Lower lobe of right lung (tissue), 2 donors: ENCODE data around the gene SNAPC4. TPM values are rescaled to one million over a fixed set of nuclear protein-coding genes. Genes with fewer than 3 reads are reported as not detected.

Source experiments
- ATAC-seq, 2 donors: fragments of 200-7000 bp; cut with Tn5 transposase; one replicate each; pipeline ENCODE4 v1.9.1; 2020 to 2022; ENCODE audit warnings: mild to moderate bottlenecking in 2 of 2, moderate library complexity in 2 of 2
- DNase-seq: peaks from one replicate; pipeline ENCODE4 v3.0.0-alpha.2; 2020
- H3K27ac ChIP-seq: fragments of 200-600 bp; one replicate; pipeline ENCODE4 v1.8.0; 2022
- H3K27me3 ChIP-seq: fragments of 200-600 bp; one replicate; pipeline ENCODE4 v1.8.0; 2022; ENCODE audit warnings: low read depth
- H3K36me3 ChIP-seq: fragments of 200-600 bp; one replicate; pipeline ENCODE4 v1.8.0; 2022; ENCODE audit warnings: mild to moderate bottlenecking
- H3K4me1 ChIP-seq: fragments of 200-600 bp; one replicate; pipeline ENCODE4 v1.8.0; 2022
- H3K4me3 ChIP-seq: fragments of 200-600 bp; one replicate; pipeline ENCODE4 v1.8.0; 2022; ENCODE audit warnings: mild to moderate bottlenecking
- H3K9me3 ChIP-seq: fragments of 200-600 bp; one replicate; pipeline ENCODE4 v1.8.0; 2022
- intact Hi-C: fragments of 100-400 bp; cut with DNase I; formaldehyde crosslinking; loops from one replicate; pipeline ENCODE4 v1.11.0; 2022
- total RNA-seq: library from RNA; stranded (reverse); fragmentation: NEBNext Ultra II Directional; extraction: Animal tissue kit (Norgen Biotek cat#: 25700); gene quantifications from one replicate; pipeline ENCODE4 v1.2.1, GENCODE V29; 2021
- TF ChIP-seq, protein P1 (sequence below): fragments of 200-600 bp; IDR thresholded peaks from one replicate; pipeline ENCODE4 v1.8.0; 2022; ENCODE audit warnings: antibody characterized with exemption, mild to moderate bottlenecking
- donor health status: DM: no; HTN: yes; CAD: no; lungs with severe emphysema.

SNAPC4 gene
- total RNA-seq, 1 donor from 2014 or later = 7.4 TPM

DNA sequence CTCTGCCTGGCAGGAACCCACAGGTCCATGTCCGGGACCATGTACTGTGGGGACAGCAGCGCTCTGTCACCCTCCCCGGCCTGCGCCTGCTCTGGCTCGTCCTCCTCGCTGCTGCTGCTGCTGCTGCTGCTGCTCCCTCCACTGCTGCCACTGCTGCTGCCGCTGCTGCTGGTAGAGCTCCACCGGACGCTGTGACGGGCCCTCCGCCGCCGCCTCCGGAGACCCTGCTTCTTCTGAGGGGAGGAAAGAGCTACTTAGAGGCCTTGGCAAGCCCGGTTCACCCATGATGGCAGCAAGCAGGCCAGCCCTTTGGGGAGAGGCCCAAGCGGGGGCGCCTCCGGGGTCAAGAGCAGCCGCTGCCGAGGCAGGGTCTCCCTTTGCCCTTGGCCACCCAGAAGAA is 16.5 kb downstream of the SNAPC4 start:
- TF ChIP-seq, protein P1, sequence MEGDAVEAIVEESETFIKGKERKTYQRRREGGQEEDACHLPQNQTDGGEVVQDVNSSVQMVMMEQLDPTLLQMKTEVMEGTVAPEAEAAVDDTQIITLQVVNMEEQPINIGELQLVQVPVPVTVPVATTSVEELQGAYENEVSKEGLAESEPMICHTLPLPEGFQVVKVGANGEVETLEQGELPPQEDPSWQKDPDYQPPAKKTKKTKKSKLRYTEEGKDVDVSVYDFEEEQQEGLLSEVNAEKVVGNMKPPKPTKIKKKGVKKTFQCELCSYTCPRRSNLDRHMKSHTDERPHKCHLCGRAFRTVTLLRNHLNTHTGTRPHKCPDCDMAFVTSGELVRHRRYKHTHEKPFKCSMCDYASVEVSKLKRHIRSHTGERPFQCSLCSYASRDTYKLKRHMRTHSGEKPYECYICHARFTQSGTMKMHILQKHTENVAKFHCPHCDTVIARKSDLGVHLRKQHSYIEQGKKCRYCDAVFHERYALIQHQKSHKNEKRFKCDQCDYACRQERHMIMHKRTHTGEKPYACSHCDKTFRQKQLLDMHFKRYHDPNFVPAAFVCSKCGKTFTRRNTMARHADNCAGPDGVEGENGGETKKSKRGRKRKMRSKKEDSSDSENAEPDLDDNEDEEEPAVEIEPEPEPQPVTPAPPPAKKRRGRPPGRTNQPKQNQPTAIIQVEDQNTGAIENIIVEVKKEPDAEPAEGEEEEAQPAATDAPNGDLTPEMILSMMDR = no peak
- peaks cover 89% of the 10 kb centered on the region for H3K36me3 ChIP-seq

DNA sequence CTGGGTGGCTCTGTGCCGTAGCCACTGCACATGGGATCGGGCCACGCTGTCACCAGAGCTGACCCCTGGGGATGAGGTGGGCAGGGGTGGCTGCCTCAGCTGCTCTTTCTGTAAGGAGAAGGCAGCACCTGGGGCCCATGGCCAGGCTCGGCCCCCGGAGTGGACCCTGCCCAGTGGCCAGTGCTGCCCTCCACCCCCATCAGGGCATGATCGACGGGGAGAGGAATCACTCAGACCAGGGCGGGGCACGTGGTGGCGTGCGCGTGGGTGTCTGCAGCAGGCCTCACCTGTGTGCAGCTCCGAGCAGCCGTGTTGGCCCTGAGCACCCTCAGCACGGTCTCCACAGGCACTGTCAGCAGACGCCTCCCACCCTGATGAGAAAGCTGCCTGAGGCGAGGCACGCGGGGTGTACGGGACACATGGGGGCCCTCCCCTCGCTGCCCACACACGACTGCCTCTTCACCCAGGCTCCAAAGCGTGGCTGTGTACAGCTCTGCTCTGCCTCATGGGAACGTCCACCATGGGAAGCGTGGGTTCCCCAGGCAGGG is 17.9 kb downstream of the SNAPC4 start:
- intact Hi-C loops = no loop called here
- H3K36me3 ChIP-seq = peaks cover 76% of the 10 kb centered on the region

More for the DNA sequence above, 16.5 kb downstream of the SNAPC4 start:
- no peak overlapping the region for H3K4me3 ChIP-seq
- intact Hi-C loops = no loop called here
- DNase-seq = no peak
- no peaks in the 10 kb centered on the region for H3K27me3 ChIP-seq
- no peak for ATAC-seq
- H3K4me1 ChIP-seq = no peaks in the 10 kb centered on the region
- H3K9me3 ChIP-seq = no peaks in the 10 kb centered on the region
- H3K27ac ChIP-seq = no peak overlapping the region

DNA sequence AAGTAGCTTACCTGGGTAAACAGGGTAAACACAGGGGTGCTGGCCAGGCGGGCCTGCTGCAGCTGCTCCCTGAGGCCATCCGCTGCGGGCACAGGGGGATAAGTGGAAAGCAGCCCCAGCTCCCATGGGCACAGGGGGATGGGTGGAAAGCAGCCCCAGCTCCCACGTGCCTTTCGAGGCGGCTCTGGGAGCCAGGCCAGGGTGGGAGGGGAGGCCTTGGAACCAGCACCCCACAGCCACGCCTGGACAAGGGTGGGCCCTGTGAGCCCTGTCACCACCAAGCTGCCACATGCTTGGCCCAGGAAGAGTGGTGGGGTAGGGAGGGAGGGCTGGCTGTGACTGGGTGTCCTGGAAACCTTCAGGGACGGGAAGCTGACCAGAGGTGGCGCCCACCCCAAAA is 18.7 kb downstream of the SNAPC4 start:
- Histone ChIP-seq H3K4me1 (no peaks in the 10 kb centered on the region), H3K27me3 (no peaks in the 10 kb centered on the region), H3K36me3 (peaks cover 73% of the 10 kb centered on the region), H3K4me3 (no peak overlapping the region), H3K9me3 (no peaks in the 10 kb centered on the region), H3K27ac (no peak overlapping the region)
- TF ChIP-seq, protein P1 = no peak
- no peak for ATAC-seq
- no peak for DNase-seq
- intact Hi-C loops = no loop called here

More for the DNA sequence above, 17.9 kb downstream of the SNAPC4 start:
- Histone ChIP-seq H3K27me3 (no peaks in the 10 kb centered on the region), H3K4me3 (no peak overlapping the region), H3K27ac (no peak overlapping the region), H3K9me3 (no peaks in the 10 kb centered on the region), H3K4me1 (no peaks in the 10 kb centered on the region)
- peak in 1 of 2 donors; percentile 4 for ATAC-seq
- no peak for DNase-seq
- TF ChIP-seq, protein P1 = no peak

DNA sequence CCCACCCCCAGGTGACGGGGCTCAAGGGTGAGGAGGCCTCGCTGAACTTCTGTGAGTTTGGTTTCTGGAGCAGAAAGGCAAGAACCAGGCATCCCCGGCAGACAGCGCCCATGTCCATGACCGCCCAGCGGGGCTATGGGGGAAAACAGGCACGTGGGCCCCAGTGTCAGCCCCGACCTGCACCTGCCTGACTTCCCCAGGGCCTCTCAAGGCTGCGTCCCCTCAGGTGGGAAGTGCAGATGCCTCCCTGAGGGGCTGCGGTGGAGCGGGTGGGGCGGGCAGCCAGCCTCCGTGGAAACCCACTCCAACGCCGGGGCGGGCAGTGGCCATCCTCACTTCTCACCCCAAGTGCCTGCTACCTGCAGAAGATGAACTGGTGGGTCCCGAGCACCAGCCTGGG is 19.6 kb downstream of the SNAPC4 start:
- H3K4me1 ChIP-seq = no peaks in the 10 kb centered on the region
- ATAC-seq (no peak), DNase-seq (no peak)
- no peaks in the 10 kb centered on the region for H3K27me3 ChIP-seq
- peaks cover 65% of the 10 kb centered on the region for H3K36me3 ChIP-seq
- TF ChIP-seq, protein P1 = no peak
- no peak overlapping the region for H3K4me3 ChIP-seq
- intact Hi-C loops = no loop called here
- H3K27ac ChIP-seq = no peak overlapping the region
- no peaks in the 10 kb centered on the region for H3K9me3 ChIP-seq

DNA sequence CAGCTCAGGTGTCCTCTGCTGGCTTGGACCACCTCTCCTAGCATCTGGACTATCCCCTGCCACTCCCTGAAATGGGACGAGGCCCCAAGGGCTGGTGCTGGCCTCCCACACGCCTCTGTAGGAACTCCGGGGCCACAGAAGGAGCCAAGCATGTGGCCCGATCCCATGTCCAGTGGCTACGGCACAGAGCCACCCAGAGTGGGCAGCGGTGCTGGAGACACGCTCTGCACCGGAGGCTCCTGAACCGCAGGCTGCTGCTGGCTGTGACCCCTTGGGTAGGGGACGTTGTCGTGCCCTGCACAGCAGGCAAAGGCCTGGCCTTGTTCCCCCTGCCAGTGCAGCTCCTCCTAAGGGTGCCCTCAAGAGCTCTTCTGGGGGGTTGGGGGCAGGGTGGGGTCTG is 20.1 kb downstream of the SNAPC4 start:
- Histone ChIP-seq H3K27me3 (no peaks in the 10 kb centered on the region), H3K27ac (no peak overlapping the region), H3K9me3 (no peaks in the 10 kb centered on the region), H3K36me3 (peaks cover 63% of the 10 kb centered on the region), H3K4me1 (no peaks in the 10 kb centered on the region), H3K4me3 (no peak overlapping the region)
- intact Hi-C loops = no loop called here
- TF ChIP-seq, protein P1 = no peak
- ATAC-seq (no peak), DNase-seq (no peak)
